ENCODE measurements around the gene GSTT4.

Gene GSTT4

GRCh38 chr22:24007253-24008021, 2.2 kb upstream of the GSTT4 start:
- Histone ChIP-seq H3K18ac (ENCODE audit: low read depth in 1 of 2, low read length in 2 of 2) (no peak overlapping the region), H2BK5ac (ENCODE audit: low read depth, low read length, poor library complexity, severe bottlenecking) (no peak overlapping the region), H2BK120ac (ENCODE audit: low read depth, low read length) (no peak overlapping the region), H2BK12ac (ENCODE audit: low read length in 2 of 2) (no peak overlapping the region), H3K4me2 (ENCODE audit: low read length, poor library complexity, severe bottlenecking) (no peak overlapping the region), H4K91ac (ENCODE audit: low read length) (no peak overlapping the region), H3K9me3 (ENCODE audit: control insufficient read depth, low read length) (no peaks in the 10 kb centered on the region), H3K4me3 (ENCODE audit: insufficient read depth in 1 of 2, low read depth in 1 of 2, low read length in 2 of 2) (no peak overlapping the region), H3K79me1 (replicated peaks; ENCODE audit: low read length, poor library complexity, severe bottlenecking) (peaks cover 5% of the 10 kb centered on the region), H3K27me3 (ENCODE audit: control insufficient read depth in 1 of 2, insufficient read depth in 1 of 2, low read length in 2 of 2) (peaks cover 7 to 8% of the 10 kb centered on the region in 2 experiments), H3K4ac (ENCODE audit: low read depth in 1 of 2, low read length in 2 of 2) (no peak overlapping the region), H3K36me3 (ENCODE audit: control insufficient read depth in 1 of 2, insufficient read depth in 2 of 2, low read depth in 1 of 2, low read length in 2 of 2) (no peaks in the 10 kb centered on the region), H4K8ac (ENCODE audit: low read length) (no peak overlapping the region), H3K23ac (ENCODE audit: low read length in 2 of 2) (no peak overlapping the region), H3K9ac (ENCODE audit: low read length) (no peak overlapping the region), H2BK15ac (ENCODE audit: low read depth, poor library complexity, severe bottlenecking) (peak overlapping the region; percentile 3), H3K4me1 (ENCODE audit: control insufficient read depth, insufficient read depth, low read depth, low read length) (peaks cover 2% of the 10 kb centered on the region), H3K27ac (ENCODE audit: low read length, poor library complexity, severe bottlenecking) (no peak overlapping the region), H2AFZ (ENCODE audit: low read depth, low read length) (no peak overlapping the region), H3K14ac (ENCODE audit: low read length in 2 of 2) (no peak overlapping the region), H2AK5ac (ENCODE audit: low read length, severe bottlenecking) (no peak overlapping the region)
- DNase-seq = no peak
- 79% methylated on average over 8 of the region's 8 CpGs for WGBS

DNA sequence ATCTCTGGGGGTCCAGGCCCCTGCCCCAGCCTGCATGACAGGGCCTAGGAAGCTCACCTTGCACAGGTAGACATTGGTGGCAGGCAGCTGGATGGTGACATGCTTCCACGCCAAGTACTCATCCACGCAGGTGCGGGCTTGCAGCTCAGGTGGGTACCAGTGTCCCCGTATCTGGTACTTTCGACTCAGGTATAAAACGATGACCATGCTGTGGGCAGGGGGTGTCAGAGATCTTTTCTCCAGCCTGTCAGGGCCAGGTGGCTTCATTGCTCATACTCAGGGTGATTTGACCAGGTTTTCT, 1.6 kb upstream of the GSTT4 start:
- H3K4me3 ChIP-seq (ENCODE audit: insufficient read depth in 1 of 2, low read depth in 1 of 2, low read length in 2 of 2) = no peak overlapping the region
- no peaks in the 10 kb centered on the region for H3K4me1 ChIP-seq (ENCODE audit: control insufficient read depth, insufficient read depth, low read depth, low read length)
- no peaks in the 10 kb centered on the region for H3K9me3 ChIP-seq (ENCODE audit: control insufficient read depth, low read length)
- no peak overlapping the region for H3K4me2 ChIP-seq (ENCODE audit: low read length, poor library complexity, severe bottlenecking)
- H2AFZ ChIP-seq (ENCODE audit: low read depth, low read length) = no peak overlapping the region
- peaks cover 3% of the 10 kb centered on the region for H3K79me1 ChIP-seq (replicated peaks; ENCODE audit: low read length, poor library complexity, severe bottlenecking)
- H2AK5ac ChIP-seq (ENCODE audit: low read length, severe bottlenecking) = no peak overlapping the region
- H2BK5ac ChIP-seq (ENCODE audit: low read depth, low read length, poor library complexity, severe bottlenecking) = no peak overlapping the region
- H3K23ac ChIP-seq (ENCODE audit: low read length in 2 of 2) = no peak overlapping the region
- 82% methylated on average over 6 of the region's 6 CpGs for WGBS
- H3K4ac ChIP-seq (ENCODE audit: low read depth in 1 of 2, low read length in 2 of 2) = no peak overlapping the region
- no peak overlapping the region for H3K18ac ChIP-seq (ENCODE audit: low read depth in 1 of 2, low read length in 2 of 2)
- H2BK120ac ChIP-seq (ENCODE audit: low read depth, low read length) = no peak overlapping the region
- H3K27ac ChIP-seq (ENCODE audit: low read length, poor library complexity, severe bottlenecking) = no peak overlapping the region
- no peak for DNase-seq
- no peak overlapping the region for H2BK15ac ChIP-seq (ENCODE audit: low read depth, poor library complexity, severe bottlenecking)
- H2BK12ac ChIP-seq (ENCODE audit: low read length in 2 of 2) = no peak overlapping the region
- H4K91ac ChIP-seq (ENCODE audit: low read length) = no peak overlapping the region
- no peak overlapping the region for H4K8ac ChIP-seq (ENCODE audit: low read length)
- no peaks in the 10 kb centered on the region for H3K36me3 ChIP-seq (ENCODE audit: control insufficient read depth in 1 of 2, insufficient read depth in 2 of 2, low read depth in 1 of 2, low read length in 2 of 2)
- H3K9ac ChIP-seq (ENCODE audit: low read length) = no peak overlapping the region
- H3K27me3 ChIP-seq (ENCODE audit: control insufficient read depth in 1 of 2, insufficient read depth in 1 of 2, low read length in 2 of 2) = peaks cover 7 to 8% of the 10 kb centered on the region in 2 experiments
- H3K14ac ChIP-seq (ENCODE audit: low read length in 2 of 2) = no peak overlapping the region

DNA sequence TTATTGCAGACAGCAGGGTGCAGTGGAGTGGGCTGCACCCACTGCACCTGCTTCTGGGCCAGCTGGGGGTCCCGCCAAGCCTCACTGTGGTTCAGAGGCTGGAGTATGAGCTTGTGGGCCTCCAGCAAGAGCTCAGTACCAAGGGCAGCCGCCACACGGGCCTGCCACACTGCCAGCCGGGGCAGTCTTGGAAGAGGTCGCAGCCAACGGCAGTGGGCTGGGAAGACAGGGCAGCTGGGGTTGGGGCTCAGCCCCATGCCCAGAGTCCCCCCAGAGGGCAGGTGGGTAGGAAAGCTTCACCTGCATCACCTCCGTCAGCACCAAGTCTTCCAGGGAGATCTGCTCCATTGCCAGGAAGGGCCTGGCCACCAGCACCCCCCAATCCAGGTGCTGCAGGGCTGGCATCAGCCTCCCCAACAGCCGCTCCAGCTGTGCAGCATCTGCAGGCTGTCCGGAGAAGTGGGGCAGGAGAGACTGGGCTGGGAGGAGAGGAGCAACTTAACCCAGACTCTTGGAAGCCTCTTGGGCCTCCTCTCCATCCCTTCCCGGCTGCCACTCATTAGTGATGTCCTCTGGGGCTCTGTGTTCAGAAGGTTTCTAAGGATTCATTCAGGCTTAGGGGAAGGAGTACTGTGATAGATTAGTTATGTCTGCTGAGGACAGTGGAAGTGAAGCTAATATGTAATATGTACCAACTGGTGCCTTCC, 1.1 kb upstream of the GSTT4 start:
- Histone ChIP-seq H4K8ac (ENCODE audit: low read length) (no peak overlapping the region), H2AFZ (ENCODE audit: low read depth, low read length) (no peak overlapping the region), H3K4ac (ENCODE audit: low read depth in 1 of 2, low read length in 2 of 2) (no peak overlapping the region), H3K4me1 (ENCODE audit: control insufficient read depth, insufficient read depth, low read depth, low read length) (no peaks in the 10 kb centered on the region), H3K9me3 (ENCODE audit: control insufficient read depth, low read length) (no peaks in the 10 kb centered on the region), H3K9ac (ENCODE audit: low read length) (no peak overlapping the region), H2AK5ac (ENCODE audit: low read length, severe bottlenecking) (no peak overlapping the region), H2BK5ac (ENCODE audit: low read depth, low read length, poor library complexity, severe bottlenecking) (no peak overlapping the region), H2BK120ac (ENCODE audit: low read depth, low read length) (no peak overlapping the region), H3K27me3 (ENCODE audit: control insufficient read depth in 1 of 2, insufficient read depth in 1 of 2, low read length in 2 of 2) (peaks cover 7 to 8% of the 10 kb centered on the region in 2 experiments), H3K23ac (ENCODE audit: low read length in 2 of 2) (no peak overlapping the region), H2BK15ac (ENCODE audit: low read depth, poor library complexity, severe bottlenecking) (no peak overlapping the region), H3K36me3 (ENCODE audit: control insufficient read depth in 1 of 2, insufficient read depth in 2 of 2, low read depth in 1 of 2, low read length in 2 of 2) (no peaks in the 10 kb centered on the region), H3K79me1 (replicated peaks; ENCODE audit: low read length, poor library complexity, severe bottlenecking) (no peaks in the 10 kb centered on the region), H3K18ac (ENCODE audit: low read depth in 1 of 2, low read length in 2 of 2) (no peak overlapping the region), H3K4me3 (ENCODE audit: insufficient read depth in 1 of 2, low read depth in 1 of 2, low read length in 2 of 2) (no peak overlapping the region), H3K27ac (ENCODE audit: low read length, poor library complexity, severe bottlenecking) (no peak overlapping the region), H4K91ac (ENCODE audit: low read length) (peak overlapping the region; percentile 35), H3K14ac (ENCODE audit: low read length in 2 of 2) (peak overlapping the region in 1 of 2 experiments; percentile 19), H3K4me2 (ENCODE audit: low read length, poor library complexity, severe bottlenecking) (no peak overlapping the region), H2BK12ac (ENCODE audit: low read length in 2 of 2) (no peak overlapping the region)
- WGBS = 79% methylated on average over 10 of the region's 10 CpGs
- DNase-seq = no peak

GRCh38 chr22:24003887-24004286, 1.4 kb downstream of the GSTT4 start:
- no peak overlapping the region for H3K9ac ChIP-seq (ENCODE audit: low read length)
- H3K18ac ChIP-seq (ENCODE audit: low read depth in 1 of 2, low read length in 2 of 2) = no peak overlapping the region
- no peak overlapping the region for H2BK12ac ChIP-seq (ENCODE audit: low read length in 2 of 2)
- H3K4me2 ChIP-seq (ENCODE audit: low read length, poor library complexity, severe bottlenecking) = no peak overlapping the region
- DNase-seq = no peak
- no peak overlapping the region for H3K4ac ChIP-seq (ENCODE audit: low read depth in 1 of 2, low read length in 2 of 2)
- H3K4me3 ChIP-seq (ENCODE audit: insufficient read depth in 1 of 2, low read depth in 1 of 2, low read length in 2 of 2) = no peak overlapping the region
- H4K8ac ChIP-seq (ENCODE audit: low read length) = no peak overlapping the region
- H3K27ac ChIP-seq (ENCODE audit: low read length, poor library complexity, severe bottlenecking) = no peak overlapping the region
- no peak overlapping the region for H2AK5ac ChIP-seq (ENCODE audit: low read length, severe bottlenecking)
- H3K36me3 ChIP-seq (ENCODE audit: control insufficient read depth in 1 of 2, insufficient read depth in 2 of 2, low read depth in 1 of 2, low read length in 2 of 2) = no peaks in the 10 kb centered on the region
- no peak overlapping the region for H2BK120ac ChIP-seq (ENCODE audit: low read depth, low read length)
- H2BK5ac ChIP-seq (ENCODE audit: low read depth, low read length, poor library complexity, severe bottlenecking) = no peak overlapping the region
- H4K91ac ChIP-seq (ENCODE audit: low read length) = no peak overlapping the region
- H3K23ac ChIP-seq (ENCODE audit: low read length in 2 of 2) = no peak overlapping the region
- peaks cover 7 to 8% of the 10 kb centered on the region in 2 experiments for H3K27me3 ChIP-seq (ENCODE audit: control insufficient read depth in 1 of 2, insufficient read depth in 1 of 2, low read length in 2 of 2)
- no peak overlapping the region for H2AFZ ChIP-seq (ENCODE audit: low read depth, low read length)
- H3K14ac ChIP-seq (ENCODE audit: low read length in 2 of 2) = no peak overlapping the region
- 85% methylated on average over 9 of the region's 9 CpGs for whole genome bisulfite sequencing
- H3K4me1 ChIP-seq (ENCODE audit: control insufficient read depth, insufficient read depth, low read depth, low read length) = no peaks in the 10 kb centered on the region
- no peaks in the 10 kb centered on the region for H3K79me1 ChIP-seq (replicated peaks; ENCODE audit: low read length, poor library complexity, severe bottlenecking)
- H3K9me3 ChIP-seq (ENCODE audit: control insufficient read depth, low read length) = no peaks in the 10 kb centered on the region
- H2BK15ac ChIP-seq (ENCODE audit: low read depth, poor library complexity, severe bottlenecking) = no peak overlapping the region
